ENCODE results near the gene MANSC1. TPM values are rescaled to one million over a fixed set of nuclear protein-coding genes. Genes with fewer than 3 reads are reported as not detected.

MANSC1 gene
- total and polyA plus RNA-seq, 2 donors (not counting 3 experiments of a cell fraction or from before 2014, with no cell fraction given), result 37.0 to 65.0 TPM

GRCh38 chr12:12286441-12286840 is 63.6 kb downstream of the MANSC1 start:
- Histone ChIP-seq H3K4me3 (replicated peaks in 1 of 3; ENCODE audit: insufficient read depth in 1 of 3, low read depth in 1 of 3, low read length in 3 of 3) (no peak overlapping the region), H3K9me1 (replicated peaks; ENCODE audit: control insufficient read depth, extremely low read depth, insufficient read depth, low read length) (no peaks in the 10 kb centered on the region), H3K27me3 (ENCODE audit: control insufficient read depth in 2 of 2, insufficient read depth in 2 of 2, low read length in 2 of 2) (no peaks in the 10 kb centered on the region), H3K36me3 (ENCODE audit: control insufficient read depth in 2 of 2, extremely low read depth in 1 of 2, insufficient read depth in 2 of 2, low read length in 2 of 2) (no peaks in the 10 kb centered on the region), H4K20me1 (replicated peaks; ENCODE audit: control insufficient read depth, extremely low read depth, insufficient read depth, low read length) (no peaks in the 10 kb centered on the region), H3K9ac (replicated peaks; ENCODE audit: extremely low read depth, insufficient read depth, low read length) (no peak overlapping the region), H3K79me2 (ENCODE audit: control insufficient read depth, insufficient read depth, low read length) (no peaks in the 10 kb centered on the region), H2AFZ (ENCODE audit: low read depth, low read length) (no peak overlapping the region), H3K4me2 (ENCODE audit: insufficient read depth, low read length) (no peak overlapping the region), H3K9me3 (replicated peaks; ENCODE audit: control insufficient read depth, insufficient read depth, low read length) (no peaks in the 10 kb centered on the region), H3K4me1 (ENCODE audit: control insufficient read depth, extremely low read depth, insufficient read depth, low read length) (peaks cover 3% of the 10 kb centered on the region), H3K27ac (ENCODE audit: insufficient read depth, low read depth, low read length) (no peak overlapping the region)
- dilution Hi-C loops (cut with MboI; ENCODE audit: extremely low pct_ligation_motif_present, low sequenced_read_pairs), result no loop called here
- no TSS peak for BruUV-seq (replicated peaks)
- intact Hi-C loops (cut with micrococcal nuclease), result no loop called here
- TF ChIP-seq FOS (IDR thresholded peaks at IDR 0.05; ENCODE audit: borderline replicate concordance, insufficient read depth, low read length), result no peak
- TF ChIP-seq POLR2A (IDR thresholded peaks at IDR 0.05; ENCODE audit: low read depth, low read length), result no peak
- no peak for TF ChIP-seq JUN (IDR thresholded peaks at IDR 0.05; ENCODE audit: borderline replicate concordance, insufficient read depth, insufficient read length, low read depth)
- TF ChIP-seq EZH2 (IDR thresholded peaks at IDR 0.05; ENCODE audit: borderline replicate concordance, low read depth, low read length, severe bottlenecking), result no peak
- TF ChIP-seq MYC (IDR thresholded peaks at IDR 0.05; ENCODE audit: low read depth, low read length), result no peak
- no peak for TF ChIP-seq GATA2 (IDR thresholded peaks at IDR 0.05; ENCODE audit: insufficient read depth, insufficient read length, low read depth, low read length)
- no peak for TF ChIP-seq POLR2AphosphoS5 (IDR thresholded peaks at IDR 0.05; ENCODE audit: insufficient read depth, low read depth, low read length)
- TF ChIP-seq MAX (IDR thresholded peaks at IDR 0.05; ENCODE audit: insufficient read depth, insufficient read length), result no peak
- TF ChIP-seq CTCF (IDR thresholded peaks at IDR 0.05; ENCODE audit: extremely low read depth in 1 of 2, insufficient read depth in 1 of 2, low read depth in 1 of 2, low read length in 2 of 2), result no peak
- ChIA-PET CTCF (no interaction called here), POLR2A (no interaction called here)
- FAIRE-seq (no peak), DNase-seq (ENCODE audit: low read depth, low spot score) (no peak)

All from endothelial cell of umbilical vein (primary cell).